ENCODE data around the gene AP4S1. TPM values are rescaled to one million over a fixed set of nuclear protein-coding genes. Genes with fewer than 3 reads are reported as not detected.

AP4S1 gene
- total and polyA plus RNA-seq, 4 donors: 5.4 to 10.7 (median 7.3) TPM

DNA sequence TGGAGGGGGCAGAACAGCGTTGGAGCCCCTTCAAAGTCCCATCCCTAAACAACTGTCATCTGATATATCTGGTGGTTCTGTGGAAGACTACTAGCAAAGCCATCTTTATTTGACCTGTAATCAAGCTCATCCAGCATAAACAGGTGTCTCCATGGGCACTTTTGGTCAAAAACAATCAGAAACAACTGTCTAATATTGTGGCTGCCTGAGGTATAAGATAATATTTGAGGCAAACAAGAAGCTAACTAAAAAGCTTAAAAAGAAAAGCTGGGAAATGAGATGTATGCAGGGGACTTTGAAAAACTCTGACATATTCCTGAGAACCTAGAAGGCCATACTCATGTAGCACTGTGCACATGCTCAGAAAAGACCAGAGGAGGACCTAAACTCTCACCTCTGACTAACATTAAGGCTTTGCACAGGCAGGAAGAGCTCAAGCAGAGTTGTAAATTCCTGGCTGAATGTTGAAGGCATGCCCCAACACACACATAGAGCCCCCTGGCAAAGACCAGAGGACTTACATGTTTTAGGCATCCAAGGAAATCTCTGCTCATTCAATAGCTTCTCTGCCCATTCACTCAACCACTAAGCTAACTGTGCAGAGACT, 27.2 kb upstream of the AP4S1 start:
- no peak overlapping the region for H3K9ac ChIP-seq (ENCODE audit: insufficient read depth in 1 of 2, low read length in 2 of 2)
- 98 to 100% methylated on average over 1 of the region's 1 CpG for WGBS, 2 donors
- peaks cover 0 to 11% (median 4%) of the 10 kb centered on the region in 5 donors for H3K4me1 ChIP-seq (ENCODE audit: control insufficient read depth in 5 of 5, insufficient read depth in 5 of 5, low read length in 5 of 5)
- peaks cover 2 to 15% (median 7%) of the 10 kb centered on the region in 4 donors for H3K36me3 ChIP-seq (ENCODE audit: control insufficient read depth in 4 of 4, insufficient read depth in 4 of 4, low read length in 4 of 4)
- DNase-seq (no peak), ATAC-seq (ENCODE audit: insufficient read depth, low FRiP score) (no peak)
- H3K27ac ChIP-seq (ENCODE audit: low read depth in 1 of 2, low read length in 1 of 2): no peak overlapping the region
- no peak overlapping the region for H3K4me3 ChIP-seq
- peaks cover 0 to 7% (median 3%) of the 10 kb centered on the region in 4 donors for H3K9me3 ChIP-seq (ENCODE audit: control insufficient read depth in 4 of 4, insufficient read depth in 3 of 4, low read length in 3 of 4)
- TF ChIP-seq, protein P1, sequence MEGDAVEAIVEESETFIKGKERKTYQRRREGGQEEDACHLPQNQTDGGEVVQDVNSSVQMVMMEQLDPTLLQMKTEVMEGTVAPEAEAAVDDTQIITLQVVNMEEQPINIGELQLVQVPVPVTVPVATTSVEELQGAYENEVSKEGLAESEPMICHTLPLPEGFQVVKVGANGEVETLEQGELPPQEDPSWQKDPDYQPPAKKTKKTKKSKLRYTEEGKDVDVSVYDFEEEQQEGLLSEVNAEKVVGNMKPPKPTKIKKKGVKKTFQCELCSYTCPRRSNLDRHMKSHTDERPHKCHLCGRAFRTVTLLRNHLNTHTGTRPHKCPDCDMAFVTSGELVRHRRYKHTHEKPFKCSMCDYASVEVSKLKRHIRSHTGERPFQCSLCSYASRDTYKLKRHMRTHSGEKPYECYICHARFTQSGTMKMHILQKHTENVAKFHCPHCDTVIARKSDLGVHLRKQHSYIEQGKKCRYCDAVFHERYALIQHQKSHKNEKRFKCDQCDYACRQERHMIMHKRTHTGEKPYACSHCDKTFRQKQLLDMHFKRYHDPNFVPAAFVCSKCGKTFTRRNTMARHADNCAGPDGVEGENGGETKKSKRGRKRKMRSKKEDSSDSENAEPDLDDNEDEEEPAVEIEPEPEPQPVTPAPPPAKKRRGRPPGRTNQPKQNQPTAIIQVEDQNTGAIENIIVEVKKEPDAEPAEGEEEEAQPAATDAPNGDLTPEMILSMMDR (IDR thresholded peaks at IDR 0.05; ENCODE audit: control extremely low read depth, extremely low read depth): no peak
- H3K27me3 ChIP-seq (ENCODE audit: control insufficient read depth in 3 of 3, insufficient read depth in 3 of 3, low read length in 2 of 3): no peaks in the 10 kb centered on the region

DNA sequence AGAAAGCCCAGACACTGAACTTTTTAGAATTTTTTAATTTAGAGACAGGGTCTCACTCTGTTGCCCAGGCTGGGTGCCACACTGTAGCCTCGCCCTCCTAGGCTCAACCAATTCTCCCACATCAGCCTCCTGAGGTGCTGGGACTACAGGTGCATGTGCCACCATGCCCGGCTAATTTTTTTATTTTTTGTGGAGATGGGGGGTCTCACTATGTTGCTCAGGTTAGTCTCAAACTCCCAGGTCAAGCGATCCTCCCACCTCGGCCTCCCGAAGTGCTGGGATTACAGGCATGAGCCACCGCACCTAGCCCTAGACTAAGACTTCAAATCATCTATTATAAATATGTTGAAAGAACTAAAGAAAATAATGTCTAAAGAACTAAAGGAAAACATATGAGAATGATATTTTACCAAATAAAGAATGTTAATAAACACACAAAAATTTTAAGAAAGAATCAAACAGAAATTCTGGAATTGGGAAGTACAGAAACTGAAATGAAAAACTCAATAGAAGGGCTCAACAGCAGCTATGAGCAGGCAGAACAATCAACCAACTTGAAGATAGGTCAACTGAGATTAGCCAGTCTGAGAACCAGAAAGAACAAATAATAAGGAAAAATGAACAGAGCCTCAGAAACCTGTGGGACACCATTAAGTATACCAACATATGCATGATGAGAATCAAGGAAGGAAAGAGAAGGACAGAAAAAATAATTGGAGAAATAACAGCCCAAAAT, 26.2 kb upstream of the AP4S1 start:
- H3K27me3 ChIP-seq (ENCODE audit: control insufficient read depth in 3 of 3, insufficient read depth in 3 of 3, low read length in 2 of 3): no peaks in the 10 kb centered on the region
- no peak overlapping the region for H3K9ac ChIP-seq (ENCODE audit: insufficient read depth in 1 of 2, low read length in 2 of 2)
- DNase-seq (no peak), ATAC-seq (ENCODE audit: insufficient read depth, low FRiP score) (no peak)
- peaks cover 0 to 7% (median 3%) of the 10 kb centered on the region in 4 donors for H3K9me3 ChIP-seq (ENCODE audit: control insufficient read depth in 4 of 4, insufficient read depth in 3 of 4, low read length in 3 of 4)
- no peak overlapping the region for H3K4me3 ChIP-seq
- H3K27ac ChIP-seq (ENCODE audit: low read depth in 1 of 2, low read length in 1 of 2): no peak overlapping the region
- 90 to 98% methylated on average over 6 of the region's 6 CpGs for WGBS, 2 donors
- peaks cover 5 to 15% (median 7%) of the 10 kb centered on the region in 4 donors for H3K36me3 ChIP-seq (ENCODE audit: control insufficient read depth in 4 of 4, insufficient read depth in 4 of 4, low read length in 4 of 4)
- TF ChIP-seq, protein P1 (IDR thresholded peaks at IDR 0.05; ENCODE audit: control extremely low read depth, extremely low read depth): no peak
- H3K4me1 ChIP-seq (ENCODE audit: control insufficient read depth in 5 of 5, insufficient read depth in 5 of 5, low read length in 5 of 5): peaks cover 0 to 11% (median 4%) of the 10 kb centered on the region in 5 donors

DNA sequence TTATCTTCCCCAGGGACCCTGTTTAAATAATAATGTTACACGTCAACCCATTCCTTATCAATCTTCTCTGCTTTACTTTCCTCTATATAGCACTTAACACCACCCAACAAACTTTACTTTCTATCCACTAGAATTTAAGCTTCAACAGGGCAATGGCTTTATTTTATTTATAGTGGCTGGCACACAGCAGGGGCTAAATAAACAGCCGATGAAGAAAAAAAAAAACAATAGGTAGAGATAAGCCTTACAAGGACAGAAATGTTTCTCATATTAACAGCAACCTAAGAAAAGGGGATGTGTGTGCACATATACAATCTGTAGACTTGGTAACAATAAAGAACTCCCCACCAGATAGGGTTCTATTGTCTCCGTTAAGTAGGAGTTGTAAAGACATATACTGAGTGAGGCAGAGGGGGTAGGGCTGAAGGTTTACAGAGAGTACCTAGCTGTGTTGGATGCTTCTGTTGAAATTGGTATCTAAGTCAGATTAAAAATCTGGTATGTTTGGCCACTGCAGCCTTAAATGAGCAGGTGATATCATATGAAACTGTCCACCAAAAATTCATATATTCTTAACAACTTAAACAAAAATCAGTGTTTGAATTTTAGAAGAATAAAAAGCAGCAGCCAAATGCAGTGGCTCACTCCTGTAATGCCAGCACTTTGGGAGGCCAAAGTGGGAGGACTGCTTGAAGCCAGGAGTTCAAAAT, 24.7 kb upstream of the AP4S1 start:
- WGBS, 2 donors: 63 to 81% methylated on average over 3 of the region's 3 CpGs
- DNase-seq (no peak), ATAC-seq (ENCODE audit: insufficient read depth, low FRiP score) (no peak)
- Histone ChIP-seq H3K9me3 (ENCODE audit: control insufficient read depth in 4 of 4, insufficient read depth in 3 of 4, low read length in 3 of 4) (peaks cover 0 to 7% (median 3%) of the 10 kb centered on the region in 4 donors), H3K27ac (ENCODE audit: low read depth in 1 of 2, low read length in 1 of 2) (no peak overlapping the region), H3K27me3 (ENCODE audit: control insufficient read depth in 3 of 3, insufficient read depth in 3 of 3, low read length in 2 of 3) (no peaks in the 10 kb centered on the region), H3K36me3 (ENCODE audit: control insufficient read depth in 4 of 4, insufficient read depth in 4 of 4, low read length in 4 of 4) (peaks cover 6 to 15% (median 7%) of the 10 kb centered on the region in 4 donors), H3K4me3 (no peak overlapping the region), H3K4me1 (ENCODE audit: control insufficient read depth in 5 of 5, insufficient read depth in 5 of 5, low read length in 5 of 5) (peaks cover 0 to 9% (median 2%) of the 10 kb centered on the region in 5 donors), H3K9ac (ENCODE audit: insufficient read depth in 1 of 2, low read length in 2 of 2) (no peak overlapping the region)
- TF ChIP-seq, protein P1 (IDR thresholded peaks at IDR 0.05; ENCODE audit: control extremely low read depth, extremely low read depth): no peak

All from lung (tissue), 12 donors.